Measurements from ENCODE around the gene SH3TC1. TPM values are rescaled to one million over a fixed set of nuclear protein-coding genes. Genes with fewer than 3 reads are reported as not detected.

The SH3TC1 gene
- total RNA-seq, 2 experiments from 2014 or later = 119 to 127 TPM

DNA sequence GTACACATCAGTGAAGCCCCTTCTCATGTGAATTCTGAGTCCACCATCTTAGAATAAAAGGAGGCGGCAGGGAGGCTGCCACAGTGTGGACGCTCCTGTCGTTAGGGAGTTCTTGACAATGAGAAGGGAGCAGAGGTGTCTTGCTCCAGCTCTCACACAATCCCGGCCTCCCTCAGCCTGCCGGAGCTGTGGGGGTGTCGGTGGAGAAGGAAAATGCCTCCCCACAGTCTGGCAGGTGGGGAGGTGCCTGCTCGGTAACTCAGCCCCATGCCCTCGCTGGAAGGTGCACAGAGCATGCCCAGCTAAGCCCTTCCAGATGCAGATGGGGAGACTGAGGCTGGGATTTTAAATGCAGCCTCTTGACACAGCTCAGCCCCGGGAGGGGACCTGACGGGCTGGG is 20.0 kb upstream of the SH3TC1 start:
- Histone ChIP-seq H3K36me3 (ENCODE audit: insufficient read depth, low read length) (no peaks in the 10 kb centered on the region), H3K9me3 (ENCODE audit: control insufficient read depth in 1 of 2, insufficient read depth in 1 of 2, low read length in 2 of 2) (no peaks in the 10 kb centered on the region), H3K27me3 (ENCODE audit: control insufficient read depth in 1 of 2, insufficient read depth in 2 of 2, low read length in 2 of 2) (no peaks in the 10 kb centered on the region), H3K27ac (ENCODE audit: low read depth in 1 of 2, low read length in 2 of 2) (no peak overlapping the region), H3K4me3 (ENCODE audit: low read length) (no peak overlapping the region), H3K4me1 (ENCODE audit: insufficient read depth, low read length) (peaks cover 3% of the 10 kb centered on the region)
- ChIA-PET POLR2A (no interaction called here), CTCF (no interaction called here)
- no peaks in the 10 kb centered on the region for H3K9me3 Mint-ChIP-seq
- H3K36me3 Mint-ChIP-seq (ENCODE audit: low read depth) = no peaks in the 10 kb centered on the region
- no peaks in the 10 kb centered on the region for H3K27me3 Mint-ChIP-seq
- TF ChIP-seq CTCF (IDR thresholded peaks at IDR 0.05) = no peak
- no peaks in the 10 kb centered on the region for H3K4me1 Mint-ChIP-seq (ENCODE audit: low read depth)
- H3K27ac Mint-ChIP-seq = no peak overlapping the region
- intact Hi-C loops (cut with DNase I, micrococcal nuclease) = loop anchor here in 1 of 2 experiments (5.0 kb wide), 2 partner anchors 63 to 418 kb away; no protein-coding TSS in a partner anchor
- H3K4me3 Mint-ChIP-seq = no peak overlapping the region
- DNase-seq (no peak), ATAC-seq (ENCODE audit: poor library complexity) (no peak)

GRCh38 chr4:8179771-8180170 is 19.3 kb upstream of the SH3TC1 start:
- H3K4me1 ChIP-seq (ENCODE audit: insufficient read depth, low read length) = peaks cover 3% of the 10 kb centered on the region
- H3K27me3 ChIP-seq (ENCODE audit: control insufficient read depth in 1 of 2, insufficient read depth in 2 of 2, low read length in 2 of 2) = no peaks in the 10 kb centered on the region
- H3K36me3 ChIP-seq (ENCODE audit: insufficient read depth, low read length) = no peaks in the 10 kb centered on the region
- Mint-ChIP-seq H3K27ac (no peak overlapping the region), H3K36me3 (ENCODE audit: low read depth) (no peaks in the 10 kb centered on the region), H3K9me3 (no peaks in the 10 kb centered on the region), H3K27me3 (no peaks in the 10 kb centered on the region), H3K4me1 (ENCODE audit: low read depth) (no peaks in the 10 kb centered on the region), H3K4me3 (no peak overlapping the region)
- POLR2A ChIA-PET = no interaction called here
- ATAC-seq (ENCODE audit: poor library complexity) (no peak), DNase-seq (no peak)
- TF ChIP-seq CTCF (IDR thresholded peaks at IDR 0.05) = no peak
- intact Hi-C loops (cut with DNase I, micrococcal nuclease) = loop anchor here in 1 of 2 experiments (5.0 kb wide), 2 partner anchors 63 to 418 kb away; no protein-coding TSS in a partner anchor
- H3K4me3 ChIP-seq (ENCODE audit: low read length) = no peak overlapping the region
- H3K9me3 ChIP-seq (ENCODE audit: control insufficient read depth in 1 of 2, insufficient read depth in 1 of 2, low read length in 2 of 2) = no peaks in the 10 kb centered on the region
- CTCF ChIA-PET = interaction anchor here (0.6 kb wide), 1 partner anchor 276 kb away, joined by 3 read pairs; no protein-coding TSS in a partner anchor
- no peak overlapping the region for H3K27ac ChIP-seq (ENCODE audit: low read depth in 1 of 2, low read length in 2 of 2)

DNA sequence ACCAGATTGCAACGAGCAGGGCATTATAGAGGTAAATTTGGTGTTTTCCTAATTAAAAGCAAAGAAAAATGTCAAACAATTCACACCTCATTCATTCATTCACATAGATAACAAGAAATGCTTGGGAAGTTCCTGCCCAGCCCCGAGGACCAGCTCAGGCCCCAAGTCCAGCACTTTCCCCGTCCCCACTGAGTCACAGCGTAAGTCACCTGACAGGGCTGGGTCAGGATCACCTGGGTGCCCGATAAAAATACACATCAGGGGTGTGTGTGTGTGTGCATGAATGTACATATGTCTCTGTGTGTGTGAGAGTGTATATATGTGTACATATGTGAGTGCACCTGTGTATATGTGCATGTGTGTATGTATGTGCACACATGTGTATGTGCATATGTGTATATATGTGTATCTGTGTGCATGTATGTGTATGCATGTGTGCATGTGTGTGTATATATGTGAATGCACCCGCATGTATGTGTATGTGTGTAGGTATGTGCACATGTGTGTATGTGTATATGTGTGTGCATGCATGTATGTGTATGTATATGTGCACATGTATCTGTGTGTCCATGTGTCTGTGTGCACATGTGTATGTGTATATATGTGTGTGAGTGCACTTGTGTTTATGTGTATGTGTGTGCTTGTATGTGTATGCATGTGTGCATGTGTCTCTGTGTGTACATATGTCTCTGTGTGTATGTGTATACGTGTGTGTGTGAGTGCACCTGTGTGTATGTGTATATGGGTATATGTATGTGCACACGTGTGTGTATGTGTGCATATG is 18.6 kb upstream of the SH3TC1 start:
- CTCF ChIA-PET = interaction anchor here (0.6 kb wide), 1 partner anchor 277 kb away, joined by 3 read pairs; no protein-coding TSS in a partner anchor
- no peak for ATAC-seq (ENCODE audit: poor library complexity)
- POLR2A ChIA-PET = no interaction called here
- Histone ChIP-seq H3K9me3 (ENCODE audit: control insufficient read depth in 1 of 2, insufficient read depth in 1 of 2, low read length in 2 of 2) (no peaks in the 10 kb centered on the region), H3K27ac (ENCODE audit: low read depth in 1 of 2, low read length in 2 of 2) (no peak overlapping the region), H3K36me3 (ENCODE audit: insufficient read depth, low read length) (no peaks in the 10 kb centered on the region), H3K27me3 (ENCODE audit: control insufficient read depth in 1 of 2, insufficient read depth in 2 of 2, low read length in 2 of 2) (no peaks in the 10 kb centered on the region), H3K4me1 (ENCODE audit: insufficient read depth, low read length) (peaks cover 3% of the 10 kb centered on the region), H3K4me3 (ENCODE audit: low read length) (no peak overlapping the region)
- Mint-ChIP-seq H3K9me3 (no peaks in the 10 kb centered on the region), H3K4me3 (no peak overlapping the region), H3K4me1 (ENCODE audit: low read depth) (no peaks in the 10 kb centered on the region), H3K27ac (no peak overlapping the region), H3K36me3 (ENCODE audit: low read depth) (no peaks in the 10 kb centered on the region), H3K27me3 (no peaks in the 10 kb centered on the region)
- no peak for DNase-seq
- TF ChIP-seq CTCF (IDR thresholded peaks at IDR 0.05) = no peak
- intact Hi-C loops (cut with DNase I, micrococcal nuclease) = no loop called here

All from CD4-positive, alpha-beta T cell (primary cell).